ENCODE results near the gene PIK3R6. TPM values are rescaled to one million over a fixed set of nuclear protein-coding genes. Genes with fewer than 3 reads are reported as not detected.

The PIK3R6 gene
- total and polyA plus RNA-seq, 10 of the 15 experiments (the other 5 are each of a cell fraction or from before 2014, with no cell fraction given), result 6.7 to 146 (median 68.2) TPM

DNA sequence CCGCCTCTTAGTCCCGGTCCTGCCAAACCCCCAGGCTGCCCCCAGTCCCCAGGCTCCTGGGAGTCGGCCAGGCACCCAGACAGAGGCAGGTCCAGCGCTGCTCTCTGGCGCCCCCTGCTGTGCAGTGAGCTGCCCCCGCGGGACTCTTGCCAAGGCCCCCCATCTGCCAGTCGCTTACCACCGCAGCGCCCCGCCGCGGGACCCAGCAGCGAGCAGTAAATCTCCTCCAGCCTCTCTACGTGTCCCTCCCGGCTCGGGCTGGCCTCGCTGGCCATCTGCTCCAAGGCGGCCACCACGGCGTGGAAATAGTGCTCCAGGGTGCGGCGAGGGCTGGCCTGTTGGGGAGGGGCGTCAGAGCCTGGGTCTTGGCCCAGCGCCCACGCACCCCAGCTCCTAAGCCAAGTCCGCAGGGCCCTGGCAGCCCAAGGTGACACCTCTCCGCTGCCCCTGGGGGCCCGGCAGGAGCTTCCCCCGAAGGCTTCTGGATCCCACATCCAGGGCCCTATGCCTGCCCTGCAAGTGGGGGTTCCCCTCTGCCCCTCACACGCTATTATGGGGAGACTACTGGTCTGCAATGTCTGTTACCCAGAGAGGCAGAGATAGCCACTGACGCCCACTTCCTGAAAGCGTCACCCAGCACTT is 34.6 kb downstream of the PIK3R6 start (continued):
- TF ChIP-seq STAT3 (IDR thresholded peaks at IDR 0.05; ENCODE audit: low read depth, low read length) (no peak), ZNF217 (IDR thresholded peaks at IDR 0.05) (no peak), CBX5 (IDR thresholded peaks at IDR 0.05; ENCODE audit: low read depth) (no peak), GATAD2B (conservative IDR thresholded peaks at IDR 0.05; ENCODE audit: low read depth) (0 out of 2 replicates have a peak, but pooled peaks have one; percentile 51), POLR2AphosphoS5 (IDR thresholded peaks at IDR 0.05; ENCODE audit: low read length) (0 out of 2 replicates have a peak, but pooled peaks have one; percentile 27), TAF1 (IDR thresholded peaks at IDR 0.05; ENCODE audit: borderline replicate concordance, low read depth, low read length) (no peak), RAD21 (IDR thresholded peaks at IDR 0.05; ENCODE audit: insufficient read depth, low read depth, low read length) (0 out of 2 replicates have a peak, but pooled peaks have one; percentile 11), EED (IDR thresholded peaks at IDR 0.05; ENCODE audit: low read depth) (no peak), ZNF207 (IDR thresholded peaks at IDR 0.05; ENCODE audit: borderline replicate concordance) (no peak), NBN (IDR thresholded peaks at IDR 0.05) (no peak), SMAD5 (IDR thresholded peaks at IDR 0.05; ENCODE audit: low read depth) (no peak), CHD2 (IDR thresholded peaks at IDR 0.05; ENCODE audit: borderline replicate concordance, low read depth, low read length) (no peak)
- TF ChIP-seq, protein P1, sequence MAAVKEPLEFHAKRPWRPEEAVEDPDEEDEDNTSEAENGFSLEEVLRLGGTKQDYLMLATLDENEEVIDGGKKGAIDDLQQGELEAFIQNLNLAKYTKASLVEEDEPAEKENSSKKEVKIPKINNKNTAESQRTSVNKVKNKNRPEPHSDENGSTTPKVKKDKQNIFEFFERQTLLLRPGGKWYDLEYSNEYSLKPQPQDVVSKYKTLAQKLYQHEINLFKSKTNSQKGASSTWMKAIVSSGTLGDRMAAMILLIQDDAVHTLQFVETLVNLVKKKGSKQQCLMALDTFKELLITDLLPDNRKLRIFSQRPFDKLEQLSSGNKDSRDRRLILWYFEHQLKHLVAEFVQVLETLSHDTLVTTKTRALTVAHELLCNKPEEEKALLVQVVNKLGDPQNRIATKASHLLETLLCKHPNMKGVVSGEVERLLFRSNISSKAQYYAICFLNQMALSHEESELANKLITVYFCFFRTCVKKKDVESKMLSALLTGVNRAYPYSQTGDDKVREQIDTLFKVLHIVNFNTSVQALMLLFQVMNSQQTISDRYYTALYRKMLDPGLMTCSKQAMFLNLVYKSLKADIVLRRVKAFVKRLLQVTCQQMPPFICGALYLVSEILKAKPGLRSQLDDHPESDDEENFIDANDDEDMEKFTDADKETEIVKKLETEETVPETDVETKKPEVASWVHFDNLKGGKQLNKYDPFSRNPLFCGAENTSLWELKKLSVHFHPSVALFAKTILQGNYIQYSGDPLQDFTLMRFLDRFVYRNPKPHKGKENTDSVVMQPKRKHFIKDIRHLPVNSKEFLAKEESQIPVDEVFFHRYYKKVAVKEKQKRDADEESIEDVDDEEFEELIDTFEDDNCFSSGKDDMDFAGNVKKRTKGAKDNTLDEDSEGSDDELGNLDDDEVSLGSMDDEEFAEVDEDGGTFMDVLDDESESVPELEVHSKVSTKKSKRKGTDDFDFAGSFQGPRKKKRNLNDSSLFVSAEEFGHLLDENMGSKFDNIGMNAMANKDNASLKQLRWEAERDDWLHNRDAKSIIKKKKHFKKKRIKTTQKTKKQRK (IDR thresholded peaks at IDR 0.05; ENCODE audit: low read depth, low read length), result no peak
- TF ChIP-seq, protein P2, sequence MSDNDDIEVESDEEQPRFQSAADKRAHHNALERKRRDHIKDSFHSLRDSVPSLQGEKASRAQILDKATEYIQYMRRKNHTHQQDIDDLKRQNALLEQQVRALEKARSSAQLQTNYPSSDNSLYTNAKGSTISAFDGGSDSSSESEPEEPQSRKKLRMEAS (IDR thresholded peaks at IDR 0.05; ENCODE audit: low read depth, low read length), result no peak
- TF ChIP-seq, protein P3, sequence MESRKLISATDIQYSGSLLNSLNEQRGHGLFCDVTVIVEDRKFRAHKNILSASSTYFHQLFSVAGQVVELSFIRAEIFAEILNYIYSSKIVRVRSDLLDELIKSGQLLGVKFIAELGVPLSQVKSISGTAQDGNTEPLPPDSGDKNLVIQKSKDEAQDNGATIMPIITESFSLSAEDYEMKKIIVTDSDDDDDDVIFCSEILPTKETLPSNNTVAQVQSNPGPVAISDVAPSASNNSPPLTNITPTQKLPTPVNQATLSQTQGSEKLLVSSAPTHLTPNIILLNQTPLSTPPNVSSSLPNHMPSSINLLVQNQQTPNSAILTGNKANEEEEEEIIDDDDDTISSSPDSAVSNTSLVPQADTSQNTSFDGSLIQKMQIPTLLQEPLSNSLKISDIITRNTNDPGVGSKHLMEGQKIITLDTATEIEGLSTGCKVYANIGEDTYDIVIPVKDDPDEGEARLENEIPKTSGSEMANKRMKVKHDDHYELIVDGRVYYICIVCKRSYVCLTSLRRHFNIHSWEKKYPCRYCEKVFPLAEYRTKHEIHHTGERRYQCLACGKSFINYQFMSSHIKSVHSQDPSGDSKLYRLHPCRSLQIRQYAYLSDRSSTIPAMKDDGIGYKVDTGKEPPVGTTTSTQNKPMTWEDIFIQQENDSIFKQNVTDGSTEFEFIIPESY (IDR thresholded peaks at IDR 0.05), result peak; percentile 94

Data from GM12878 (cell line).